PC-3 (cell line): ENCODE measurements around the gene CEPT1. TPM values are rescaled to one million over a fixed set of nuclear protein-coding genes. Genes with fewer than 3 reads are reported as not detected.

Experiments
- total RNA-seq: library from RNA; depleted of rRNA; stranded (reverse); fragments of >200 nt; gene quantifications from 2 replicates; pipeline ENCODE4 v1.2.3, GENCODE V29; 2014; rRNA removed

CEPT1 gene
- total RNA-seq, 1 experiment from 2014 or later, result 20.6 TPM

Other genes starting within 250 kb of the CEPT1 start
- 12.6 and 18.1 TPM in 2 replicates for gene LRIF1, start 176.3 kb upstream of the CEPT1 start, total RNA-seq
- 25.7 and 30.0 TPM in 2 replicates for gene DRAM2, start 130 bp upstream of the CEPT1 start, total RNA-seq
- 3.2 and 4.0 TPM in 2 replicates for gene DENND2D, start 60.4 kb downstream of the CEPT1 start, total RNA-seq
- gene CHI3L2, start 87.5 kb downstream of the CEPT1 start, total RNA-seq, result 0.55 TPM in 1 of 2 replicates, not detected in the other
- not detected in 2 replicates for gene CHIA, start 150.6 kb downstream of the CEPT1 start, total RNA-seq